ENCODE measurements around the gene SLF2.

Gene SLF2

GRCh38 chr10:100886521-100886920 is 26.2 kb upstream of the SLF2 start:
- no peak for TF ChIP-seq CTCF (IDR thresholded peaks at IDR 0.05; ENCODE audit: low read depth, low read length)
- no peak for DNase-seq (ENCODE audit: low read depth in 2 of 2)
- H3K4me3 ChIP-seq (replicated peaks in 1 of 2; ENCODE audit: low read depth in 2 of 2, low read length in 2 of 2) = no peak overlapping the region

- DNase-seq (ENCODE audit: low read depth in 2 of 2) = peak; percentile 41 to 76
- TF ChIP-seq CTCF (IDR thresholded peaks at IDR 0.05; ENCODE audit: low read depth, low read length) = no peak
- no peak overlapping the region for H3K4me3 ChIP-seq (replicated peaks in 1 of 2; ENCODE audit: low read depth in 2 of 2, low read length in 2 of 2)
Measured at GRCh38 chr10:100886963-100887362, 25.8 kb upstream of the SLF2 start.

GRCh38 chr10:100887761-100888296 is 24.9 kb upstream of the SLF2 start:
- no peak for DNase-seq (ENCODE audit: low read depth in 2 of 2)
- H3K4me3 ChIP-seq (replicated peaks in 1 of 2; ENCODE audit: low read depth in 2 of 2, low read length in 2 of 2) = no peak overlapping the region
- TF ChIP-seq CTCF (IDR thresholded peaks at IDR 0.05; ENCODE audit: low read depth, low read length) = no peak

GRCh38 chr10:100888957-100889356 is 23.8 kb upstream of the SLF2 start:
- peak; percentile 28 for TF ChIP-seq CTCF (IDR thresholded peaks at IDR 0.05; ENCODE audit: low read depth, low read length)
- H3K4me3 ChIP-seq (replicated peaks in 1 of 2; ENCODE audit: low read depth in 2 of 2, low read length in 2 of 2) = no peak overlapping the region
- DNase-seq (ENCODE audit: low read depth in 2 of 2) = peak in 1 of 2 donors; percentile 36

- no peak for TF ChIP-seq CTCF (IDR thresholded peaks at IDR 0.05; ENCODE audit: low read depth, low read length)
- H3K4me3 ChIP-seq (replicated peaks in 1 of 2; ENCODE audit: low read depth in 2 of 2, low read length in 2 of 2) = no peak overlapping the region
- no peak for DNase-seq (ENCODE audit: low read depth in 2 of 2)
Measured at GRCh38 chr10:100889546-100889945, 23.2 kb upstream of the SLF2 start.

GRCh38 chr10:100890141-100890672 is 22.6 kb upstream of the SLF2 start:
- H3K4me3 ChIP-seq (replicated peaks in 1 of 2; ENCODE audit: low read depth in 2 of 2, low read length in 2 of 2) = no peak overlapping the region
- no peak for DNase-seq (ENCODE audit: low read depth in 2 of 2)
- no peak for TF ChIP-seq CTCF (IDR thresholded peaks at IDR 0.05; ENCODE audit: low read depth, low read length)

Data from cardiac fibroblast (primary cell).